CD14-positive monocyte (primary cell): ENCODE measurements around the gene MGAT4C. TPM values are rescaled to one million over a fixed set of nuclear protein-coding genes. Genes with fewer than 3 reads are reported as not detected.

Experiments
- DNase-seq, 3 donors: peaks; one replicate each; pipeline ENCODE4 v3.0.0-alpha.2; 2011 to 2022
- H2AFZ ChIP-seq: 2 replicates; pipeline ENCODE4 v1.6.0; 2012; ENCODE audit warnings: mild to moderate bottlenecking, low read depth, low read length, inconsistent platforms; ENCODE audit not compliant: insufficient read depth, poor library complexity, severe bottlenecking
- H3K27ac ChIP-seq, 2 donors: 1 replicate in 1 of 2; 2 replicates in 1 of 2; pipeline ENCODE4 v1.5.1; 2012 to 2013; ENCODE audit warnings: low read length in 2 of 2, control low read depth in 1 of 2, inconsistent platforms in 1 of 2, low read depth in 1 of 2, mild to moderate bottlenecking in 1 of 2
- H3K27me3 ChIP-seq, 2 donors: one replicate each; pipeline versions ENCODE4 v1.6.0 to v1.6.1; 2011 to 2013; ENCODE audit warnings: low read length in 2 of 2; ENCODE audit not compliant: control insufficient read depth in 2 of 2, insufficient read depth in 2 of 2
- H3K36me3 ChIP-seq, 2 donors: replicated peaks in 1 of 2; 1 replicate in 1 of 2; 2 replicates in 1 of 2; pipeline versions ENCODE4 v1.5.1 to v1.6.1; 2012 to 2013; ENCODE audit warnings: low read length in 2 of 2, control low read depth in 1 of 2, inconsistent platforms in 1 of 2, mild to moderate bottlenecking in 1 of 2; ENCODE audit not compliant: insufficient read depth in 2 of 2, control insufficient read depth in 1 of 2
- H3K4me1 ChIP-seq, 2 donors: 1 replicate in 1 of 2; 2 replicates in 1 of 2; pipeline versions ENCODE4 v1.5.1 to v1.6.1; 2012 to 2013; ENCODE audit warnings: low read length in 2 of 2, control low read depth in 1 of 2, inconsistent platforms in 1 of 2, mild to moderate bottlenecking in 1 of 2, moderate library complexity in 1 of 2; ENCODE audit not compliant: insufficient read depth in 2 of 2, control insufficient read depth in 1 of 2
- H3K4me2 ChIP-seq: replicated peaks from 2 replicates; pipeline ENCODE3; 2012; ENCODE audit warnings: low read length, moderate library complexity, mild to moderate bottlenecking; ENCODE audit not compliant: poor library complexity, severe bottlenecking; ENCODE audit errors: extremely low read depth
- H3K4me3 ChIP-seq, 3 experiments: fragments of 200-600 bp in 1 of 3; sonication (generic) in 1 of 3; replicated peaks in 1 of 3; 1 replicate in 2 of 3; 2 replicates in 1 of 3; pipeline ENCODE4 v1.5.1; 2011 to 2013; ENCODE audit warnings: low read length in 3 of 3, mild to moderate bottlenecking in 3 of 3, control low read depth in 2 of 3, low read depth in 2 of 3, inconsistent platforms in 1 of 3, moderate library complexity in 1 of 3
- H3K79me2 ChIP-seq: 2 replicates; pipeline ENCODE4 v1.6.0; 2012; ENCODE audit warnings: mild to moderate bottlenecking, control low read depth, inconsistent platforms, low read length, moderate library complexity; ENCODE audit not compliant: insufficient read depth
- H3K9ac ChIP-seq: 2 replicates; pipeline ENCODE4 v1.6.0; 2017; ENCODE audit warnings: low read length, mild to moderate bottlenecking; ENCODE audit not compliant: insufficient read depth, poor library complexity, severe bottlenecking
- H3K9me3 ChIP-seq, 2 donors: replicated peaks in 1 of 2; 1 replicate in 1 of 2; 2 replicates in 1 of 2; pipeline versions ENCODE4 v1.5.1 to v1.6.1; 2012 to 2013; ENCODE audit warnings: low read length in 2 of 2, control low read depth in 1 of 2; ENCODE audit not compliant: control insufficient read depth in 1 of 2, insufficient read depth in 1 of 2
- H4K20me1 ChIP-seq: 2 replicates; pipeline ENCODE4 v1.6.0; 2012; ENCODE audit warnings: mild to moderate bottlenecking, low read length, control low read depth, moderate library complexity; ENCODE audit not compliant: insufficient read depth
- H3K27ac Mint-ChIP-seq, 7 donors: one replicate each; pipeline ENCODE4 v1.8.0; 2020; ENCODE audit warnings: mild to moderate bottlenecking in 7 of 7, mixed read lengths in 7 of 7, moderate library complexity in 6 of 7, inconsistent platforms in 2 of 7
- H3K27me3 Mint-ChIP-seq, 3 donors: one replicate each; pipeline ENCODE4 v1.8.0; 2021 to 2022; ENCODE audit warnings: low read depth in 3 of 3, mild to moderate bottlenecking in 3 of 3, mixed read lengths in 3 of 3, moderate library complexity in 3 of 3, inconsistent platforms in 1 of 3
- H3K36me3 Mint-ChIP-seq, 2 donors: one replicate each; pipeline ENCODE4 v1.8.0; 2020; ENCODE audit warnings: mixed read lengths in 2 of 2, inconsistent platforms in 1 of 2, mild to moderate bottlenecking in 1 of 2
- H3K4me1 Mint-ChIP-seq: one replicate; pipeline ENCODE4 v1.8.0; 2020; ENCODE audit warnings: mild to moderate bottlenecking, mixed read lengths
- H3K4me3 Mint-ChIP-seq, 2 donors: one replicate each; pipeline ENCODE4 v1.8.0; 2020; ENCODE audit warnings: mild to moderate bottlenecking in 2 of 2, mixed read lengths in 2 of 2, moderate library complexity in 1 of 2
- H3K9me3 Mint-ChIP-seq, 7 donors: one replicate each; pipeline ENCODE4 v1.8.0; 2020 to 2022; ENCODE audit warnings: mixed read lengths in 7 of 7, mild to moderate bottlenecking in 6 of 7, moderate library complexity in 6 of 7, inconsistent platforms in 2 of 7
- WGBS: methylation state at CpG from one replicate; pipeline ENCODE4 v1.1.5; 2013; ENCODE audit warnings: missing lambda C conversion rate; ENCODE audit not compliant: insufficient coverage; 5-methylcytosine and 5-hydroxymethylcytosine counted together
- intact Hi-C, 2 donors: fragments of 100-400 bp; cut with micrococcal nuclease; formaldehyde crosslinking; loops; one replicate each; pipeline versions ENCODE4 v1.15.0 to v1.15.1; 2023
- polyA plus RNA-seq, 3 donors: library from polyadenylated mRNA; depleted of rRNA in 1 of 3; unstranded in 2 of 3; stranded (reverse) in 1 of 3; fragments of 300-500 nt in 2 of 3; fragments of >200 nt in 1 of 3; fragmentation: Illumina TruSeq in 2 of 3; gene quantifications; 1 replicate in 2 of 3; 2 replicates in 1 of 3; pipeline ENCODE4 v1.2.3, GENCODE V29; 2012 to 2021
- TF ChIP-seq, protein P1 (sequence below): fragments of 200-600 bp; IDR thresholded peaks from one replicate; pipeline ENCODE4 v1.8.0; 2022; ENCODE audit warnings: antibody characterized with exemption, mild to moderate bottlenecking

Gene MGAT4C
- polyA plus RNA-seq, 3 donors = not detected

DNA sequence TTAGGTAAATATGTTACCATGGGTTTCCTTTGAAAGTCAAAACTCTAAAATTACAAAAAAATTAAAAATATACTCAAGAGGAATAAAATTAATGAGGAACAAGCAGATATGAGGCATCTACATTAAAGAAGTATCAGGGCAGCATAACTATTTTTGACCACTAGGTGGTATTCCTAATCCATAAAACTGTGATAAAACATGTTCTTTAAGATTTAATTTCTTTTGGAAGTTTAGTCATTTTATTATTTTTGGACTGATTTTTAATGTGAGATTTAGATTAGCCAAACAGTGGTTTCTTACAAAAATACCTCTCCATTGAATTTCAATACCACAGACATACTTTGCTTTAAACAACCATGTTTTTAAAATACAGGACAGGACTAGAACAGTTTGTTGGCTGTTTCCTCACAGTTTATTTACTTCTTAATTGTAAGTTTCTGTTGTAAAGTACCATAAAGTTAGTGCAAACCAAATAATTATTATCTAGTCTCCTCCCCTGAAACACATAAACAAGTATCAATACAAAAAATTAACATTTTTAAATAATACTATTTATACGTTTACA is 332.3 kb downstream of the MGAT4C start:
- no peaks in the 10 kb centered on the region for H3K4me1 Mint-ChIP-seq
- no peak overlapping the region for H3K4me3 ChIP-seq
- H3K9ac ChIP-seq = no peak overlapping the region
- H3K9me3 ChIP-seq = no peaks in the 10 kb centered on the region
- H3K36me3 ChIP-seq = no peaks in the 10 kb centered on the region
- DNase-seq = no peak
- peaks cover 0 to 4% (median 0%) of the 10 kb centered on the region in 3 donors for H3K27me3 Mint-ChIP-seq
- no peaks in the 10 kb centered on the region for H3K4me1 ChIP-seq
- H3K79me2 ChIP-seq = no peaks in the 10 kb centered on the region
- no peaks in the 10 kb centered on the region for H3K27me3 ChIP-seq
- TF ChIP-seq, protein P1, sequence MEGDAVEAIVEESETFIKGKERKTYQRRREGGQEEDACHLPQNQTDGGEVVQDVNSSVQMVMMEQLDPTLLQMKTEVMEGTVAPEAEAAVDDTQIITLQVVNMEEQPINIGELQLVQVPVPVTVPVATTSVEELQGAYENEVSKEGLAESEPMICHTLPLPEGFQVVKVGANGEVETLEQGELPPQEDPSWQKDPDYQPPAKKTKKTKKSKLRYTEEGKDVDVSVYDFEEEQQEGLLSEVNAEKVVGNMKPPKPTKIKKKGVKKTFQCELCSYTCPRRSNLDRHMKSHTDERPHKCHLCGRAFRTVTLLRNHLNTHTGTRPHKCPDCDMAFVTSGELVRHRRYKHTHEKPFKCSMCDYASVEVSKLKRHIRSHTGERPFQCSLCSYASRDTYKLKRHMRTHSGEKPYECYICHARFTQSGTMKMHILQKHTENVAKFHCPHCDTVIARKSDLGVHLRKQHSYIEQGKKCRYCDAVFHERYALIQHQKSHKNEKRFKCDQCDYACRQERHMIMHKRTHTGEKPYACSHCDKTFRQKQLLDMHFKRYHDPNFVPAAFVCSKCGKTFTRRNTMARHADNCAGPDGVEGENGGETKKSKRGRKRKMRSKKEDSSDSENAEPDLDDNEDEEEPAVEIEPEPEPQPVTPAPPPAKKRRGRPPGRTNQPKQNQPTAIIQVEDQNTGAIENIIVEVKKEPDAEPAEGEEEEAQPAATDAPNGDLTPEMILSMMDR = peak; percentile 59
- H3K4me3 Mint-ChIP-seq = no peak overlapping the region
- H3K9me3 Mint-ChIP-seq = peaks cover 0 to 2% (median 0%) of the 10 kb centered on the region in 7 donors
- no peak overlapping the region for H3K27ac ChIP-seq
- H2AFZ ChIP-seq = no peak overlapping the region
- intact Hi-C loops = no loop called here
- H3K36me3 Mint-ChIP-seq = no peaks in the 10 kb centered on the region
- no peak overlapping the region for H3K27ac Mint-ChIP-seq
- no peak overlapping the region for H3K4me2 ChIP-seq
- WGBS = no CpG with 5 or more reads among the region's 1 CpG
- no peaks in the 10 kb centered on the region for H4K20me1 ChIP-seq

DNA sequence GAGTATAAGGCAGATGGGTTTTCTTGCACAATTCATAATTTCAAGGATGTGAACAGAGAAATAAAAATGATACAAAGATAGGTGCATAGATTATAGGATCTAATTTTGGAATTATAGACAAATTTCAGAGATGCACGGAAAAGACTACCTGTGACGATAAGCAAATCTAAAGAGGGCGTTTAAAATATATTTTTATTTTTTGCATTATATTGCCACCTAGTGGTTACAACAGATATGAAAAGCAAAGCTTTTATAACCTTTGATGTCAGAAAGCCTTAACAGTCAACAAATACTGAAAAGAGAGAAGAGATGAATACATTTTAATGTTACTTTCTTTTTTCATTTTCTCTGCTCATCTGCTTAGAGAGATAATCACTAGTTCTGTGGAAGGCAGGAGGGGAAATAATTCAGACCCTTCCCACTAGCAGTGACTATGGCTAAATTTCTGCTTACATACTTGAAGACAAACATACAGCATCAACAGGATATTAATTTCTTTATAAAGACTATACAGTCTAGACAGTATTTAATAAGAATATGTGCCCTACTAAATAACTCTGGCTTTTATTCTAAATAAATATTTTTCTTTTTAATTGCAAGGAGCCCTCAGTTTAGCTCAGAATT is 335.8 kb downstream of the MGAT4C start:
- Mint-ChIP-seq H3K4me1 (no peaks in the 10 kb centered on the region), H3K9me3 (peaks cover 0 to 2% (median 0%) of the 10 kb centered on the region in 7 donors), H3K4me3 (no peak overlapping the region), H3K36me3 (no peaks in the 10 kb centered on the region), H3K27me3 (peaks cover 0 to 3% (median under 1%) of the 10 kb centered on the region in 3 donors), H3K27ac (no peak overlapping the region)
- Histone ChIP-seq H3K4me2 (no peak overlapping the region), H3K4me1 (no peaks in the 10 kb centered on the region), H3K27me3 (no peaks in the 10 kb centered on the region), H3K79me2 (no peaks in the 10 kb centered on the region), H4K20me1 (no peaks in the 10 kb centered on the region), H2AFZ (no peak overlapping the region), H3K27ac (no peak overlapping the region), H3K9ac (no peak overlapping the region), H3K4me3 (no peak overlapping the region), H3K36me3 (no peaks in the 10 kb centered on the region), H3K9me3 (no peaks in the 10 kb centered on the region)
- intact Hi-C loops = no loop called here
- no peak for DNase-seq
- no CpG with 5 or more reads among the region's 3 CpGs for WGBS
- TF ChIP-seq, protein P1 = peak; percentile 84
